HG02610 (cell line): ENCODE data around the gene BTG1.

Source experiments
- ATAC-seq: cut with Tn5 transposase; IDR thresholded peaks from one replicate; pipeline ENCODE4 v1.9.1; 2021; ENCODE audit warnings: mild to moderate bottlenecking, moderate library complexity; ENCODE audit not compliant: unreplicated experiment

BTG1 gene, protein sequence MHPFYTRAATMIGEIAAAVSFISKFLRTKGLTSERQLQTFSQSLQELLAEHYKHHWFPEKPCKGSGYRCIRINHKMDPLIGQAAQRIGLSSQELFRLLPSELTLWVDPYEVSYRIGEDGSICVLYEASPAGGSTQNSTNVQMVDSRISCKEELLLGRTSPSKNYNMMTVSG

DNA sequence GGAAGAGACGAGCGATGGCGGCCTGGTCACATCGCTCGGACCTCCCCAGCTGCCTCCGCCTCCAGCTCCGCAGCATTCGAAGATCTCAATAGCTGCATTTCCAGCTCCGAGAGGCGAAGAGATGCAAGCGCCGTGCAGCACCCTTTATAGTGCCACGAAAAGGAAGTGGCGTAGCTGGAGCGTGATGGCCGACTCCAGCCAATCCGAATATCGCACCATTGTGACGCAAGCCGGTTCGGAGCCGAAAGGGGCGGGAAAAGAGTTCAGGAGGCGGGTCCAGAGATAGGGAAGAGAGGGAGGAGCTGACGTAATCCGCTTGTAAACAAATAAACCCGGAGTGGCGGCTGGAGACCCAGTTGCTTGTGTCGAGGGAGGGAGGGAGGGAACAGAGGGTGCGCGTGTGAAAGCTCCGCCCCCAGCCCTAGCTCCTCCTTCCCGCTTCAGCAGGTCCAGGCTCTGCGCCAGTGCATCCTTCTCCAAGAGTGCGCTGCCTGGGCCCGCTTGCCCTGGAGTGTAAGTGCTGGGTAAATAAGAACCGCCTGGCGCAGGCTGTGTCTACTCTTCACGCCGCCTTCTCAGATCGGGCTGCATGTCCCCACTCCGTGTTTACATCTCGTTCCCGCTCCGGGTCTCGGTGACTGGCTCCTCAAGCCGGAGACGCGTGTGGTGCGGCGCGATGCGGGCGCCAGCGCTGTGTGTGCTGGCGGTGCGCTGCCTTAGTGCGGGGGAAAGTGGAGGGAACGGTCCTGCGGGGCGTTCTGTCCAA is at the start of gene BTG1:
Gene BTG1 (minus strand): TSS at position 116 of the 766 bp plus-strand sequence. CDS start 311 bp downstream, outside the sequence.
- ATAC-seq: peak; percentile 76

DNA sequence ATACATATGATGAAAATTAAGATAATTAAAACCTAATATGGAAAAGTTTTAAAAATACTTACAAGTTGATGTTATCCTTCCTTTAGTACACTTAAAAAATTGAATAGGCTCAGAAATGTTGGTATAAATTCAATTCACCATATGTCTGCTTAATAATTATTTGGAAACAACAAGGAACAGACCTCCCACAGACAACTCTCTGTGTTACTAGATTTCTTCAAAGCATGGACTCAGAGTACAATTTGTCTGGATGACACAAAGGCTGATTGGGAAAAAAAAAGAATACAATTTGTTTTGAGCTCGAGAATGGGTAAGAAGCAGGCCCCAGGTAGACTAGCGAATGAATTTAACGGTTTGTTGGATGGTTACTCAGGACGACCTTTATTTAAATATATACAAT is 48.9 kb upstream of the BTG1 start:
- ATAC-seq: no peak

DNA sequence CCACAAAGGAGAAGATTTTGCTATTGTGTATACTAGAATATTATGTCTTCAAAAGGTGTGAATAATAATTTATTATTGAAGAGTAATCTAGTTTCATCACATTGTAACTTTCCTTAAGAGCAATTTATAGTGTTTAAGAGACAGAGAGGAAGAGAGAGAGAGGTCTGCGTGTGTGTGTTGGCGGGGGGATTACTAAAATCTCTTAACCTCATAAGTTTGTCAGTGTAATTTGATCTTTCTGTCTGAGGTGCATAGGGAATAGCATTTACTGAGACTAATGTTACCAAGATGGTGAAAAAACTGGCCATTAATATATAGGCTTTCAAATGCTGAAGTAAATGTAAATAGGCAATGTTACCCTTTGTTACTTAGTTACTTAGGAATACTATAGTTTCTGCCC is 48.2 kb upstream of the BTG1 start:
- ATAC-seq: no peak

DNA sequence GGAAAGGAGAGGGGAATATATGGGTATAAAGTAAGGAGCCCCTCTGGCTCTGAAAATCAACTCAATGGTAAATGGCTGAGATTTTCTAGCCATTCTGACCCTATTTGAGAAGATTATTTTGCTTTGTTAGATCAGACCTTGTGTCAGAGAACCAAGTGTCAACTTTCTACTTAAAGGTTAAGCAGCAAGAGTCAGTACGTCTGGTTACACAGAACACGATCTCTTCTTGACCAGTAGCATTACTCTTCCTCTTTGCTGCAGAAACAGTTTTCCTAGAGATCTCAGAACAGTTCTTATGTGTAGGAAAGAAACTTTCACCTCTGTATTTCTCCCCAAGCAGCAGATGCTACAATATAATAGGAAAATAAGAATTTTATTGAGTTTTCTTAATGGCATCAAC is 47.4 kb upstream of the BTG1 start:
- ATAC-seq: no peak

DNA sequence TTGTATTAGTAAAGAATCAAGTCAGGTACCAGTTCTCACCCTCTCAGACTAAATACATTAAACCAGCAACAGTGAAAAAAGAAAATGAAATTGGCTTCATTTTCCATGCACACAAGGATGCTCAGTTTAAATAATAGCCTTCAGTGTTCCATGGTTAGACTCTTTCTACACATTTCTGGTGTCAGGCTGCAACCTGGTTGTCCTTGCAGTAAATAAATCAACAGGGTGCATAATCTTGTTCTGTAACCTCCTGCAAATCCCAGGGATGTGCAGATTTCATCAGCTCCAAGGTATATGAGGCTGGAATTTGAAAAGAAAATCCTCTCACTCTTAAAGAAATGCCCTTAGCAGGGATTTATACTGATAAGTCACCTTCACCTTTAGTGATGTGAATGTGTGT is 46.7 kb upstream of the BTG1 start:
- no peak for ATAC-seq

DNA sequence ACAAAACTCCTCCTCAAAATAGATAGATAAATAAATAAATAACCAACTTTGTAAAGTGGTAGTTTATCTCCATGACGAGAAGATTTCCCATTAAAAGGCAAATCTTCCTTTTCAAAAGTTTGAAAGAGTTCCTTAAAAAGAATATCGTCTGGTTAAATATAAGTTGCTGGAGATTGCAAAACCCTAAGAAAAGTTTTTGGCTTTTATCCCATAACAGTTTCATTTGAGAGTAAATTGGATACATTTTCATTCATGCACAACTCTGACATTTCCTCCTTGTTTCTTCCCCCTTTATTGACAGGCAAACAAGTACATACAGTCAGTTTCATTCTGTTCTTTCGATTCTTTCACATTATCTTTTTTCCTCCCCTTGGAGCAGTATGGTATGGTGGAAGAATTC is 45.4 kb upstream of the BTG1 start:
- ATAC-seq: no peak

DNA sequence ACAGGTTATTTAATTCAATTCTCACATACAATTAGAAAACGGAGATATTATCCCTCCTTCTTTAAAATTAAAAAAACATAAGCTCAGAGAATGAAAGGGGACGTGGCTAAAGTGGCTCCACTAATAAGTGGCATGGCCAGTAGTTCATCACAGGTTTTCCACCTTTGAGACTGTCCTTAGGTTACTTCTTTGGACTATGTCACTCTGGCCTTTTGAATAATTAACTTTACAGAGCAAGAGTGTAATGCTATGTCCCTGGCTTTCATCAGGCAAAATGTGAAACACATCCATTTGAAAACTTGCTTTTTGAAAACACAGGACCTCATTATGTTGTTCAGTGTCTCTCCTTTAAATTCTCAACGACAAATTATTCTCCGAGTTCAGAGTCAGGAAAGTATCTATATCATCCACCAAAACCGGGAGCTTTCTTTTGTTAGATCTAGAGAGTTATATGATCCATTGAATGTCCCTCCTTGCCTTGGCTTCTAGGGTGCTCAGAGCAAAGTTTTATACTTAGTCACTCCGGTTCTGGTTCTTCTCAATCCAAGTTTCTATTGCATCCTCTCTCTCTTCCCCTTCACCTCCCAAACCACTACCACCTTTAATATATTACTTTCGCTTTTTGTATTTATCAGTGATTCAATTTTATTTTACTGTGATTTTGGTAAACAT is 43.0 kb upstream of the BTG1 start:
- no peak for ATAC-seq

DNA sequence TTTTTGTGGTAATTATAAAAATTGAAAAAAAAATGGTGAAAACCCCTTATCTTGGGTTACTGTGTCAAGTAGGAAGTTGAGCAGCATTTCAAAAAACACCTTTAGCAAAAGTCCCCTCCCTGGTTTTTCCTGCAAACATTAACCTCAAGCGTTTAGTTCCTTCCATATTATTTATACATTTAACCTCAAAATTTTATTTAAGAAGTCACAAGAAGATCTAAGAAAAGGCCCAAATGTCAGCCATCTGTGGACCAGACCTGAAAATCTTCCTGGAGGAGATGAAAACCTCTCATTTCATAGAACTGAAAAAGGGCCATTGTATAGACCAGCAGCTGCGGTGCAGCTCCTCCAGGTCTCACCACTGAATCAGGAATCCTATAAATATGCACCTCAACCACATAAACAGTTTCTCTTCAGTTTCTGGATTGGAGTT is 40.4 kb upstream of the BTG1 start:
- peak; percentile 30 for ATAC-seq

DNA sequence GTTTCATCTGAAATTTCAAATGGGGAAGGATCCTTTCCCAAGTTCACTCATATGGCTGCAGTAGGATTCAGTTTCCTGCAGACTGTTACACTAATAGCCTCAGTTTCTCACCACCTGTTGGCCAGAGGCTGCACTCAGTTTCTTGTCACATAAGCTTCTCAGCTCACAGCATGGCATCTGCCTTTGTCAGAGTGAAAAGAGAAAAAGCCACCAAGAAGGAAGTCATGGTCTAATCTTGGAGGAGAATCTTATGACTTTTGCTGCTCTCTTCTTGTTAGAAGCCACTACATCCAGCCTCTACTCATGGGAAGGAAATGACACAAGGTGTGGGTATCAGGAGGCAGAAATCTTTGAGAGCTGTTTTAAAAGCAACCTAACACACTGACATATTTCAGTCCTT is 39.4 kb upstream of the BTG1 start:
- ATAC-seq: peak; percentile 85

DNA sequence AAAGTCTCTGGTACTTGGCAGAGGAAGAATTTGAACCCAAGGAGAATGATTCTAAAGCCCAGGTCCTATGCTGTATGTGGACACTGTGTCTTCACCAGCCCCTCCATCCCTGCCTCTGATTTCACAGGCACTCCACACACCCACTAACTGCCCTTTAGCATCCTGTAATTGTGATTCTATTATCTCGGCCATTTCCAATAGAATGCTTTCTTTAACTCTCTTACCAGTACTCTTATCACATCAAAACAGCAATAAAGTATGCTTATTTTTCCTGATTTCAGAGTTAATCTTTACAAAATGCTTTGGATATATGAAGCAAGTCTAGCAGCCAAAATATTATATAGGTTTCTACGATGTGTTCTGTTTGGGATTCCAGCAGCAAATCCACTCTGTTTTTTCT is 37.9 kb upstream of the BTG1 start:
- ATAC-seq: no peak

DNA sequence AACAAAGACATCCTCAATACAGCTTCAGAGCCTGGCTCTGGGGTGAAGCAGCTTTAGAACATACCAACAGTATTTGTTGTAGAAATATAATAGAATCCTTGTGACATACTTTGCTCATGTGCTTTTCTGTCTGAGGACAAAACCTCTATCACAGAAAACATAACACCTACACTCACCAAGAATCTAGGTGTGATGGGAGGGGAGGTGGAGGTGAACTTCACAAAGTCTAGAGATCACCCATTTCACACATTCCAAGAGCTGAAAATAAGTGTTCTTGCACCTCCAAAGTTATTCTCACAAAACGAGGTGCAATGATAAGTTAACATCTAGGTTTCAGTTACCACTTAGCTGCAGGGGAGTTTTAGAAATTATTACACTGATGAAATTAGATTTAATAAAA is 32.7 kb upstream of the BTG1 start:
- no peak for ATAC-seq

DNA sequence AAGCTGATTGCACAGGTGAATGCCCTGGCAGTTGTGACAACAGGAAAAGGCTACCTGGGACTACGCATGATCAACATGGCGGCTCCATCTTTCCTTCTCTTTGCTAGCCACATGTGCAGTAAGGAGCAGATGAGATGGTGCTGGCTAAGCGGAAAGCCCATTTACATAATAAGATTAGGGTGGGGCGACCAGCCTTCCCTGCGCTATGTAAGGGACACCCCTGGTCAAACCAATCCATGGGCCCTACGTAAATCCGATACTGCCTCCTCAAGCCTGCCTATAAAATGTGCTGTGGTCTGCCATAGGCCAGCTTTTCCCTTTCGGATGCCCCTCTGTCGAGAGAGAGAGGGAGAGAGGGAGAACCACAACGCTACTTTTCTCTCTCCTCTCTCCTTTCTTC is 31.0 kb upstream of the BTG1 start:
- ATAC-seq: no peak

DNA sequence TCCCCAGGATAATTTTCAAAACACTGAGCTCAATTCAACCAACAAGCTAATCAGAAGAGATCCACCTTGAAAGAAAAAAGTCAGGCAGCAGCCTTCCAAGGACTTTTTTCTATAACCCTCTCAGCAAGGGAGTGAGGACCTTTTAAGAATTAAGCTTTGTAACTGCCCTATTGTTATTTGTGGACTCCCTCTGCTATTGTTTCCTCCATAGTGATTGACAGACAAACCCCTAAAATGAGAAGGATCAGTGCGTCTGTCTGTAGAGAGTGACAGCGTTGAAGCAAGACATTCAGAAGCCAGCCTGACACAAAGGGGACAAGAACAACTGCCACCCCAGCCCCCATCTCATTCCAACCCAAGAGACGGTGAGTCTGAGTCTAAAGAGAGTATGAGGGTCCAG is 30.3 kb upstream of the BTG1 start:
- no peak for ATAC-seq

DNA sequence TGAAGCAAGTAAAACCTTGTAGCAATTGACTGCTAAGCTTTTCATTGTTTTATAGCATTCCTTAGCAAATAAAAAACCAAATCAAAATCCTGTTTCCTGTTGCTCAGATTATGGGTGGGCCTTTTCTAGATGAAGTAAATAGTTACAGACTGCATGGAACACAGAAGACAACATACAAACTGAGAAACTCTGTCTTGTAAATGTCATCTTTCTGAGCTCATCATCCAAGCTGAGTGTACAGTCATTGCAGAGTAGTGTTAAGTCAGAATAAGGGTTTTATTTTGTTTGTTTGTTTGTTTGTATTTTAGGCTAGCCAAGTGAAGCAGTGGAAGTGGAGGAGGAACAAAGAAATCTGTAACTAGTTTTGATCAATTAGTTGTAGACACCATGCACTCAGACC is 24.4 kb upstream of the BTG1 start:
- no peak for ATAC-seq

DNA sequence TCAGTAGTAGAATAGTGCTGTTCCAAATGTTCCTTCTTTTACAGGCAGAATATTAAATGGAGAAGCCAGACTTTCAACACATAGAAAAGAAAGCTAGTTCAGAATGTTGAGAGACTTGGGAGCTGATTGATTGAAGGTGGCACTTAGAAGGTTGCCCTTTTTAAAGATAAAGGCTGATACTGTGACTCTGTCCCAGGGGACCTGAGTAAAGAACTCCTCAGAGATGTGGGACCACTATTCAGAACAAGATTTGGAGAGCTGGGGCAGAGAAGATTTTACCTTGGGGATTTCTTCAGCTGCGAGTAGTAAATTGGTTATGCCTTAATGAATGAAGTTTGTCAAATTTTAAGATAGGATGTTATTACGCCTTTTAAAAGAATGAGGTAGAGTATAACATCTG is 21.4 kb upstream of the BTG1 start:
- ATAC-seq: peak; percentile 43

DNA sequence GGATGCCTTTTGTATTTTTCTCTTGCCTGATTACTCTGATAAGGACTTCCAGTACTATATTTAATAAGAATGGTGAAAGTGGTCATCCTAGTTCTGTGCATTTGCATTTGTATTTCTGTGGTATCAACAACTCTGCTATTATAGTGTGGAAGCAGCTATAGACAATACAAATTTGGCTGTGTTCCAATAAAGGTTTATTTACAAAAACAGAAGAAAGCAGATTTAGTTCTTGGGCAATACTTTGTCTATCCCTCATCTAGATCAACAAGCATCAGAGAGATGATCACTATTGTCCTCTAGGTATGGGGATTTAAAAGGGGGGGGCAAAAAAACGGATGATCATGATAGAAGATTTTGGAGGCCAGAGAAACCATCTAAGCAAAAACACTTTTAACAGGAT is 19.1 kb upstream of the BTG1 start:
- no peak for ATAC-seq

DNA sequence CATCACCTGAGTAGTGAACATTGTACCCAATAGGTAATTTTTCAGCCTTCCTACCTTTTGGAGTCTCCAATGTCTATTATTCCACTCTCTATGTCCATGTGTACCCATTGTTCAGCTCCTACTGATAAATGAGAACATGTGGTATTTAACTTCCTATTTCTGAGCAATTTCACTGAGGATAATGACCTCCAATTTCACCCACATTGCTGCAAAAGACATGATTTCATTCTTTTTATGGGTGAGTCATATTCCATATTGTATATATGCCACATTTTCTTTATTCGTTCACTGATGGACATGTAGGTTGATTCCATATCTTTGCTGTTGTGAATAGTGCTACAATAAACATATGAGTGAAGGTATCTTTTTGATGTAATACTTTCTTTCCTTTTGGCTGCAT is 16.4 kb upstream of the BTG1 start:
- ATAC-seq: no peak

DNA sequence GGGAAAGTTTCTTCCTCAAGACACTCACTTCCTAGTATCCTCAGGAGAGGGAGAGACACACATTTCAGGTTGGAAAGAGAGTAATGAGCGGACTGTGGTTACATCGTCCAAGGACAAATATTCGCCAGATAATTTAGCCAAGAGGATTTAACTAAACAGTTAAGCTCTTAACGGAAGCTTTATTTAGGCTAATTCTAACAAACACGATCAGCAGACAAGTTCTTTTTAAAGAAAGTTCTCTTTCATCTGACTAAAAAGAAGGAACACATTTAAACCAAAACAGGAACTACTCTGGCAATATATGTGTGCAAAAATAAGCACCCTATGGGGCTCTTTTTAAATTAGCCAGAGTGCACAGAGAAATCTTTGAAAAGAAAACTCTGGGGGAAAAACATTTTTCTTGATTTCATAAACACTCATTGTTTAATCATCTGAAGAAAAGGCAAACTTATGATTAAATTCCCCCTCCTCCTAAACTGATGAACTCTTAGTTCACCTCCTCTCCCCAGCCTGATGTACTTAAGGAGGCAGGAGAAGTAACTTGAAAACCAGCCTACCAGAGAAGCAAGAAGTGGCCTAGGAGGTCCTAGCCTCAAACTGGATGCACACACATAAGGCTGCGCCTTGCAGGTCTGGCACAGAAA is 13.3 kb upstream of the BTG1 start:
- peak; percentile 45 for ATAC-seq

DNA sequence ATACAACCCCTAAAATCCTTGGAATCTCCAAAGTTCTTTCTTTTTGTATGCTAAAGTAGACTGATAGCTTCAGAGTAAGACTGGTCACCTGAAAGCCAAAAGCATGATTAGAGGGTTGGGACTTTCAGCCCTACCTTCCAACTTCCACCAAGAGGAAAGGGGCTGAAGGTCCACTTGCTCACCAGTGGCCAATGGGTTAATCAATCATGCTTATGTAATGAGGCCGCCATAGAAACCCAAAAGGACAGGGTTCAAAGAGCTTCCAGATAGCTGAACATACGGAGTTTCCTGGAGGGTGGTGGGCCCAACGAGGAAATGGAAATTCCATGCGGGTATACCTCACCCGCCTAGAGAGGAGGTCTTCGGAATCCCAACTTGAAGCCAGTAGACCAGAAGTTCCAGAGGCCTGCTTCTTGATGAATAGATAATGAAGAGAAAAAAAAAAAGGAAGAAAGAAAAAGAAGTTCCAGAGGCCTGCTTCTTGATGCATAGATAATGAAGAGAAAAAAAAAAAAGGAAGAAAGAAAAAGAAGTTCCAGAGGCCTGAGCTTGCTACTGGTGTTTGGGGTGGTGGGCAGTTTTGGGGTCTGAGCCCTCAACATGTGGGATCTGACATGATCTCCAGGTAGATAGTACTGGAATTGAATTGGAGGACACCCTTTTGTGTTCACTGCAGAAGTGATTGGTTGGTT is 11.2 kb upstream of the BTG1 start:
- no peak for ATAC-seq

DNA sequence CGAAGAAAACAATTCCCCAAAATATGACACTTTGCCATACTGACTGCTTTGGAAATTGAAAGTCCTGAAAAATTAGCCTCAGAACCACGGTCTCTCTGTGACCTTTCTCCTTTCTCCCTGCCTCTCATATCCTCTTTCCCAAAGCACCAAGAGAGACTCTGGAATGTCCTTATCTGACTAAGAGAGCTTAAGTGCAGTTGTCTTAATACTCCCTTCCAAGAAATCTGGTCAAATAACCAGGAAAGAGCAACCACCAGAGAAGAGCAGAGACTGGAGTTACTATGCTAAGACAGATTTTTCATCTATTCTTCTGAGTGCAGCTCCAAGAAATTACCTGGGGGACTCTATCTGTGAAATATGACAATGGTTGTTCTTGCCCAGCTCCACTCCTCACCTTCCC is 10.5 kb upstream of the BTG1 start:
- no peak for ATAC-seq

DNA sequence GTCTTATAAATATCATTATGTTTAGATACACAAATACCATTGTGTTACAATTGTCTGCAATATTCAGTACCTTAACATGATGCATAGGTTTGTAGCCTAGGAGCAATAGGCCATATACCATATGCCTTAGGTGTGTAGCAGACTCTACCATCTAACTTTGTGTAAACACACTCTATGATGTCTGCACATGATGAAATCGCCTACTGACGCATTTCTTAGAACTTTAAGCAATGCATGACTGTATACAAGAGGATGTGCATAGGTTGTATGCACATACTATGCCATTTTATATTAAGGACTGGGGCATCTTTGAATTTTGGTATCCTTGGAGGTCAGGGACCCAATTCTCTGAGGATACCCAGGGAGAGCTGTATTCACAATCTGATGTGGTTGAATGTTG is 10.1 kb upstream of the BTG1 start:
- ATAC-seq: no peak
